ENCODE measurements around the gene AP5B1.

The AP5B1 gene

GRCh38 chr11:65798882-65799281 lies 18.1 kb upstream of the AP5B1 start:
- no peak for TF ChIP-seq CTCF (conservative IDR thresholded peaks at IDR 0.05)
- H3K27ac ChIP-seq, result no peak overlapping the region; the same call in 1 of the 2 replicates

- no peak for TF ChIP-seq CTCF (conservative IDR thresholded peaks at IDR 0.05)
- H3K27ac ChIP-seq, result peak overlapping the region; percentile 66
These were observed 16.9 kb upstream of the AP5B1 start for GRCh38 chr11:65797711-65798110.

GRCh38 chr11:65796726-65797601 lies 16.2 kb upstream of the AP5B1 start:
- H3K27ac ChIP-seq, result peak overlapping the region; percentile 66
- TF ChIP-seq CTCF (conservative IDR thresholded peaks at IDR 0.05), result 0 out of 2 replicates have a peak, but pooled peaks have one; percentile 15

- peak overlapping the region; percentile 90 for H3K27ac ChIP-seq
- no peak for TF ChIP-seq CTCF (conservative IDR thresholded peaks at IDR 0.05)
These were observed 14.1 kb upstream of the AP5B1 start for GRCh38 chr11:65794570-65795510.

- peak overlapping the region; percentile 90 for H3K27ac ChIP-seq
- TF ChIP-seq CTCF (conservative IDR thresholded peaks at IDR 0.05), result no peak
These were observed 13.0 kb upstream of the AP5B1 start for GRCh38 chr11:65793625-65794400.

GRCh38 chr11:65793144-65793581 lies 12.4 kb upstream of the AP5B1 start:
- H3K27ac ChIP-seq, result peak overlapping the region; percentile 90
- TF ChIP-seq CTCF (conservative IDR thresholded peaks at IDR 0.05), result no peak
